ENCODE data around the gene TENM4. TPM values are rescaled to one million over a fixed set of nuclear protein-coding genes. Genes with fewer than 3 reads are reported as not detected.
A peak's percentile ranks its signal among the peaks of the same experiment; 100 is the strongest.

Gene TENM4
- total and polyA plus RNA-seq, 2 experiments from 2014 or later, result 19.0 to 105 TPM

DNA sequence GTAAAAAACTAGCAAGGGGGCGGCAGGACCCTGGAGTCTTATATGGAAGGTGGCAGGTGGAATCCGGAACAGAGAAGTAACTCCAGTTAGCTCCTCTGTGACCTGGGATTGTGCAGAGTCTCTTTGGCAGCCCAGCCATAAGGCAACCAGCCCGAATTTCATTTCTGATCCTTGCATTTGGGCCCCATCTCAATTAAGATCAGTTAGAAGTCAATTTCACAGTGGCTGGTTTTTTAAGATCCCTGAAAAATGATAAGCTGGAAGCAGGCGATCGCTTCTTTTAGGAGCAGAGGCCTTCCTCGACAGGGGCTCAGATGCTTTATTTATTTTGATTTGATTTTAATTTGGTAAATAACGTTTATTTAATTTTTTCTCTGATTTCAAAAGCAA, 199.0 kb downstream of the TENM4 start:
- Histone ChIP-seq H3K27ac (no peak overlapping the region), H3K9me3 (ENCODE audit: low read depth) (no peaks in the 10 kb centered on the region), H3K4me3 (no peak overlapping the region), H3K27me3 (no peaks in the 10 kb centered on the region), H3K36me3 (no peaks in the 10 kb centered on the region), H3K4me1 (ENCODE audit: low read depth) (peaks cover 5% of the 10 kb centered on the region)
- DNase-seq (ENCODE audit: low read depth in 1 of 2, low spot score in 1 of 2), result no peak
- TF ChIP-seq, protein P1, sequence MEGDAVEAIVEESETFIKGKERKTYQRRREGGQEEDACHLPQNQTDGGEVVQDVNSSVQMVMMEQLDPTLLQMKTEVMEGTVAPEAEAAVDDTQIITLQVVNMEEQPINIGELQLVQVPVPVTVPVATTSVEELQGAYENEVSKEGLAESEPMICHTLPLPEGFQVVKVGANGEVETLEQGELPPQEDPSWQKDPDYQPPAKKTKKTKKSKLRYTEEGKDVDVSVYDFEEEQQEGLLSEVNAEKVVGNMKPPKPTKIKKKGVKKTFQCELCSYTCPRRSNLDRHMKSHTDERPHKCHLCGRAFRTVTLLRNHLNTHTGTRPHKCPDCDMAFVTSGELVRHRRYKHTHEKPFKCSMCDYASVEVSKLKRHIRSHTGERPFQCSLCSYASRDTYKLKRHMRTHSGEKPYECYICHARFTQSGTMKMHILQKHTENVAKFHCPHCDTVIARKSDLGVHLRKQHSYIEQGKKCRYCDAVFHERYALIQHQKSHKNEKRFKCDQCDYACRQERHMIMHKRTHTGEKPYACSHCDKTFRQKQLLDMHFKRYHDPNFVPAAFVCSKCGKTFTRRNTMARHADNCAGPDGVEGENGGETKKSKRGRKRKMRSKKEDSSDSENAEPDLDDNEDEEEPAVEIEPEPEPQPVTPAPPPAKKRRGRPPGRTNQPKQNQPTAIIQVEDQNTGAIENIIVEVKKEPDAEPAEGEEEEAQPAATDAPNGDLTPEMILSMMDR (IDR thresholded peaks at IDR 0.05; ENCODE audit: low read depth, low read length), result no peak

GRCh38 chr11:79241205-79241851, 199.5 kb downstream of the TENM4 start:
- Histone ChIP-seq H3K27me3 (no peaks in the 10 kb centered on the region), H3K4me3 (no peak overlapping the region), H3K36me3 (no peaks in the 10 kb centered on the region), H3K4me1 (ENCODE audit: low read depth) (peaks cover 10% of the 10 kb centered on the region), H3K9me3 (ENCODE audit: low read depth) (no peaks in the 10 kb centered on the region), H3K27ac (no peak overlapping the region)
- DNase-seq (ENCODE audit: low read depth in 1 of 2, low spot score in 1 of 2), result no peak
- TF ChIP-seq, protein P1 (IDR thresholded peaks at IDR 0.05; ENCODE audit: low read depth, low read length), result no peak

GRCh38 chr11:79237703-79238102, 203.1 kb downstream of the TENM4 start:
- Histone ChIP-seq H3K27me3 (no peaks in the 10 kb centered on the region), H3K4me3 (no peak overlapping the region), H3K36me3 (no peaks in the 10 kb centered on the region), H3K9me3 (ENCODE audit: low read depth) (no peaks in the 10 kb centered on the region), H3K27ac (no peak overlapping the region), H3K4me1 (ENCODE audit: low read depth) (peaks cover 16% of the 10 kb centered on the region)
- DNase-seq (ENCODE audit: low read depth in 1 of 2, low spot score in 1 of 2), result peak; percentile 15 to 96
- TF ChIP-seq, protein P1 (IDR thresholded peaks at IDR 0.05; ENCODE audit: low read depth, low read length), result no peak

DNA sequence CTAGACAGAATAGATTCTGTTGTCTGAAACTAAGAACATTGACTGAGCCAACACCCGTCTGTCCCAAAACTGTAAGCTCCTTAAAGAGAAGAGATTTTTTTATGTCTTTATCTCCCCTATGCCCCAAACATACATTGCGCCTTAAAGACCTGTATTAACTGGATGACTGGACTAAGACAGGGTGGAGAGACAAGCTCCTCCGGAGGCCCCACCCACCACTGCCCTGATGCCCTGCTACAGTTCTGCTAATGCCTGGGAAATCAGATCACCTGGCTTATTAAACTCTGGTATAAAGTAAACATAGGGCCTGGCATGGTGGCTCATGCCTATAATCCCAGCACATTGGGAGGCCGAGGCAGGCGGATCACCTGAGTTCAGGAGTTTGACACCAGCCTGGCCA, 203.7 kb downstream of the TENM4 start:
- no peaks in the 10 kb centered on the region for H3K36me3 ChIP-seq
- H3K4me1 ChIP-seq (ENCODE audit: low read depth), result peaks cover 16% of the 10 kb centered on the region
- no peak for DNase-seq (ENCODE audit: low read depth in 1 of 2, low spot score in 1 of 2)
- no peaks in the 10 kb centered on the region for H3K9me3 ChIP-seq (ENCODE audit: low read depth)
- TF ChIP-seq, protein P1 (IDR thresholded peaks at IDR 0.05; ENCODE audit: low read depth, low read length), result no peak
- H3K4me3 ChIP-seq, result no peak overlapping the region
- no peaks in the 10 kb centered on the region for H3K27me3 ChIP-seq
- no peak overlapping the region for H3K27ac ChIP-seq

- Histone ChIP-seq H3K4me3 (no peak overlapping the region), H3K9me3 (ENCODE audit: low read depth) (no peaks in the 10 kb centered on the region), H3K36me3 (no peaks in the 10 kb centered on the region), H3K27ac (no peak overlapping the region), H3K27me3 (no peaks in the 10 kb centered on the region), H3K4me1 (ENCODE audit: low read depth) (peaks cover 16% of the 10 kb centered on the region)
- DNase-seq (ENCODE audit: low read depth in 1 of 2, low spot score in 1 of 2), result peak; percentile 55 to 94
- TF ChIP-seq, protein P1 (IDR thresholded peaks at IDR 0.05; ENCODE audit: low read depth, low read length), result no peak
Measured at GRCh38 chr11:79236541-79236971, 204.3 kb downstream of the TENM4 start.

Data from cardiac muscle cell (in vitro differentiated cells and primary cell).